K562 (cell line): Measurements from ENCODE around the gene EFNA5. TPM values are rescaled to one million over a fixed set of nuclear protein-coding genes. Genes with fewer than 3 reads are reported as not detected.

Experiments
- GATAD2A ChIP-seq: fragments of 450-650 bp; IDR thresholded peaks from 2 replicates; pipeline ENCODE4 v1.6.1; 2017
- PHB ChIP-seq: fragments of 250-450 bp; sonication (Bioruptor Pico); IDR thresholded peaks from 2 replicates; pipeline ENCODE4 v1.5.0; 2021
- RNF2 ChIP-seq: sonication (generic); IDR thresholded peaks from 2 replicates; pipeline ENCODE4 v1.6.1; 2016
- SMC3 ChIP-seq: conservative IDR thresholded peaks from 2 replicates; pipeline ENCODE4 v1.6.1; 2011; ENCODE audit warnings: low read depth, low read length, improper control_type of control experiment; ENCODE audit not compliant: insufficient read depth
- ZNF143 ChIP-seq: sonication (generic); formaldehyde crosslinking; IDR thresholded peaks from 2 replicates; pipeline ENCODE4 v1.9.0; 2022; ENCODE audit warnings: mild to moderate bottlenecking, missing genetic modification reagents
- ZNF239 ChIP-seq: fragments of 250-450 bp; sonication (Bioruptor Pico); IDR thresholded peaks from 2 replicates; pipeline ENCODE4 v1.4.0; 2020; ENCODE audit warnings: mild to moderate bottlenecking
- ZNF311 ChIP-seq: fragments of 250-450 bp; sonication (Bioruptor Pico); IDR thresholded peaks from 2 replicates; pipeline ENCODE4 v1.4.0; 2020; ENCODE audit warnings: mild to moderate bottlenecking, moderate library complexity
- ZNF717 ChIP-seq: fragments of 250-450 bp; sonication (Bioruptor Pico); IDR thresholded peaks from 2 replicates; pipeline ENCODE4 v1.5.0; 2021
- polyA plus RNA-seq, 8 experiments: library from polyadenylated mRNA; depleted of rRNA in 4 of 8; stranded (reverse) in 5 of 8; unstranded in 3 of 8; fragments of >200 nt; fragmentation: Nextera tagmentation in 2 of 8; fragmentation: Illumina TruSeq in 1 of 8; extraction: Ambion mirVana in 2 of 8; extraction: Trizol in 1 of 8; gene quantifications; 2 replicates each; pipeline versions ENCODE4 v1.2.1 to v1.2.3, GENCODE V29; 2011 to 2014; ENCODE audit warnings: inconsistent platforms in 1 of 8, missing spikeins in 1 of 8
- total RNA-seq, 7 experiments: library from RNA; depleted of rRNA in 6 of 7; stranded (reverse); fragments of >200 nt in 6 of 7; fragmentation: Illumina TruSeq in 2 of 7; extraction: Trizol in 2 of 7; gene quantifications; 2 replicates each; pipeline versions ENCODE4 v1.2.1 to v1.2.3, GENCODE V29; 2011 to 2021; ENCODE audit warnings: low replicate concordance in 1 of 7
- TF ChIP-seq, protein P1 (sequence below): fragments of 250-450 bp; sonication (Bioruptor Pico); IDR thresholded peaks from 2 replicates; pipeline ENCODE4 v1.8.0; 2021; ENCODE audit warnings: borderline replicate concordance, mild to moderate bottlenecking, moderate library complexity; ENCODE audit not compliant: poor library complexity, severe bottlenecking
- TF ChIP-seq, protein P2 (sequence below): fragments of 450-650 bp; formaldehyde crosslinking; IDR thresholded peaks from 2 replicates; pipeline ENCODE4 v1.4.0; 2022; ENCODE audit warnings: missing genetic modification characterization
- TF ChIP-seq, protein P3 (sequence below): fragments of 250-450 bp; sonication (Bioruptor Pico); IDR thresholded peaks from 2 replicates; pipeline ENCODE4 v1.4.0; 2020; ENCODE audit warnings: borderline replicate concordance
- TF ChIP-seq, protein P4 (sequence below): sonication (generic); formaldehyde crosslinking; IDR thresholded peaks from 2 replicates; pipeline ENCODE4 v1.8.0; 2022; ENCODE audit warnings: mild to moderate bottlenecking, missing genetic modification reagents
- TF ChIP-seq, protein P5 (sequence below): sonication (generic); formaldehyde crosslinking; IDR thresholded peaks from 2 replicates; pipeline ENCODE4 v1.4.0; 2020; ENCODE audit warnings: mild to moderate bottlenecking, missing genetic modification reagents

The EFNA5 gene
- total and polyA plus RNA-seq, 9 of the 15 experiments (the other 6 are each of a cell fraction or from before 2014, with no cell fraction given), result 0.20 TPM; not detected in 8

DNA sequence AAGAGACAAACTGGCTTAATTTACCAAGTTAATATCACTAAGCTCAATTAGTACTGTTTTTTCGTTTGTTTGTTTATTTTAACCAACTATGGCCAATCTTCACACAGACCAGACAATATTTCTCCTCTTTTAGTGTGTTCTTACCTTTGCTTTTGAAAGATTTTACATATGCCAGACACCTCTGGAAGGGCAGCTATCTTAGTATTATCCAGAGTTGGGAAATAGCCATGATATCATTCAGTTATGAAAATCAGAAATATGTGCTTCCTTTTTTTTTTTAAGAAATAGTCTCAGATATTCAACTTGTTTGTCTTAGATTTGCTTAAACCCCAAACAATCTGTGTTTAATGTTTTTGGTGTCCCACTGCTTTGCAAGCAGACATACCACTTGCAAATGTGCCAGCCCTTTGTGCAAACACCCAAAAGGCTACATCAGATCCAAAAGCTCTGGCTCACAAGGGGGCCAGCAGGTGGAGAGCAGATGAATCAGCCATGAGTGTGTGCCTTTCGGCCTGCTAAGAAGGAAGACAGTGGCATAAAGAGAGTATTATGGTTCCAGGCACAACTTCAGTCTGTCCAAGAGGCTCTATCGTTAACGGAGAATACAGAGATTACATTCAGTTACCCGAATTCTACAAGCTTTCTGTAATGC lies 147.6 kb downstream of the EFNA5 start (continued):
- TF ChIP-seq, protein P1, sequence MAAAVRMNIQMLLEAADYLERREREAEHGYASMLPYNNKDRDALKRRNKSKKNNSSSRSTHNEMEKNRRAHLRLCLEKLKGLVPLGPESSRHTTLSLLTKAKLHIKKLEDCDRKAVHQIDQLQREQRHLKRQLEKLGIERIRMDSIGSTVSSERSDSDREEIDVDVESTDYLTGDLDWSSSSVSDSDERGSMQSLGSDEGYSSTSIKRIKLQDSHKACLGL (CRISPR knock-in tag), result no peak
- TF ChIP-seq PHB (CRISPR knock-in tag) (no peak), GATAD2A (no peak), ZNF143 (CRISPR knock-in tag) (no peak), ZNF239 (CRISPR knock-in tag) (no peak), SMC3 (no peak), RNF2 (no peak), ZNF717 (CRISPR knock-in tag) (no peak), ZNF311 (no peak)
- TF ChIP-seq, protein P2, sequence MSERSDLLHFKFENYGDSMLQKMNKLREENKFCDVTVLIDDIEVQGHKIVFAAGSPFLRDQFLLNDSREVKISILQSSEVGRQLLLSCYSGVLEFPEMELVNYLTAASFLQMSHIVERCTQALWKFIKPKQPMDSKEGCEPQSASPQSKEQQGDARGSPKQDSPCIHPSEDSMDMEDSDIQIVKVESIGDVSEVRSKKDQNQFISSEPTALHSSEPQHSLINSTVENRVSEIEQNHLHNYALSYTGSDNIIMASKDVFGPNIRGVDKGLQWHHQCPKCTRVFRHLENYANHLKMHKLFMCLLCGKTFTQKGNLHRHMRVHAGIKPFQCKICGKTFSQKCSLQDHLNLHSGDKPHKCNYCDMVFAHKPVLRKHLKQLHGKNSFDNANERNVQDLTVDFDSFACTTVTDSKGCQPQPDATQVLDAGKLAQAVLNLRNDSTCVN (CRISPR knock-in tag), result no peak
- TF ChIP-seq, protein P3, sequence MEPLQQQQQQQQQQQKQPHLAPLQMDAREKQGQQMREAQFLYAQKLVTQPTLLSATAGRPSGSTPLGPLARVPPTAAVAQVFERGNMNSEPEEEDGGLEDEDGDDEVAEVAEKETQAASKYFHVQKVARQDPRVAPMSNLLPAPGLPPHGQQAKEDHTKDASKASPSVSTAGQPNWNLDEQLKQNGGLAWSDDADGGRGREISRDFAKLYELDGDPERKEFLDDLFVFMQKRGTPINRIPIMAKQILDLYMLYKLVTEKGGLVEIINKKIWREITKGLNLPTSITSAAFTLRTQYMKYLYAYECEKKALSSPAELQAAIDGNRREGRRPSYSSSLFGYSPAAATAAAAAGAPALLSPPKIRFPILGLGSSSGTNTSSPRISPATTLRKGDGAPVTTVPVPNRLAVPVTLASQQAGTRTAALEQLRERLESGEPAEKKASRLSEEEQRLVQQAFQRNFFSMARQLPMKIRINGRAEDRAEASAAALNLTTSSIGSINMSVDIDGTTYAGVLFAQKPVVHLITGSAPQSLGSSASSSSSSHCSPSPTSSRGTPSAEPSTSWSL, result no peak
- TF ChIP-seq, protein P4, sequence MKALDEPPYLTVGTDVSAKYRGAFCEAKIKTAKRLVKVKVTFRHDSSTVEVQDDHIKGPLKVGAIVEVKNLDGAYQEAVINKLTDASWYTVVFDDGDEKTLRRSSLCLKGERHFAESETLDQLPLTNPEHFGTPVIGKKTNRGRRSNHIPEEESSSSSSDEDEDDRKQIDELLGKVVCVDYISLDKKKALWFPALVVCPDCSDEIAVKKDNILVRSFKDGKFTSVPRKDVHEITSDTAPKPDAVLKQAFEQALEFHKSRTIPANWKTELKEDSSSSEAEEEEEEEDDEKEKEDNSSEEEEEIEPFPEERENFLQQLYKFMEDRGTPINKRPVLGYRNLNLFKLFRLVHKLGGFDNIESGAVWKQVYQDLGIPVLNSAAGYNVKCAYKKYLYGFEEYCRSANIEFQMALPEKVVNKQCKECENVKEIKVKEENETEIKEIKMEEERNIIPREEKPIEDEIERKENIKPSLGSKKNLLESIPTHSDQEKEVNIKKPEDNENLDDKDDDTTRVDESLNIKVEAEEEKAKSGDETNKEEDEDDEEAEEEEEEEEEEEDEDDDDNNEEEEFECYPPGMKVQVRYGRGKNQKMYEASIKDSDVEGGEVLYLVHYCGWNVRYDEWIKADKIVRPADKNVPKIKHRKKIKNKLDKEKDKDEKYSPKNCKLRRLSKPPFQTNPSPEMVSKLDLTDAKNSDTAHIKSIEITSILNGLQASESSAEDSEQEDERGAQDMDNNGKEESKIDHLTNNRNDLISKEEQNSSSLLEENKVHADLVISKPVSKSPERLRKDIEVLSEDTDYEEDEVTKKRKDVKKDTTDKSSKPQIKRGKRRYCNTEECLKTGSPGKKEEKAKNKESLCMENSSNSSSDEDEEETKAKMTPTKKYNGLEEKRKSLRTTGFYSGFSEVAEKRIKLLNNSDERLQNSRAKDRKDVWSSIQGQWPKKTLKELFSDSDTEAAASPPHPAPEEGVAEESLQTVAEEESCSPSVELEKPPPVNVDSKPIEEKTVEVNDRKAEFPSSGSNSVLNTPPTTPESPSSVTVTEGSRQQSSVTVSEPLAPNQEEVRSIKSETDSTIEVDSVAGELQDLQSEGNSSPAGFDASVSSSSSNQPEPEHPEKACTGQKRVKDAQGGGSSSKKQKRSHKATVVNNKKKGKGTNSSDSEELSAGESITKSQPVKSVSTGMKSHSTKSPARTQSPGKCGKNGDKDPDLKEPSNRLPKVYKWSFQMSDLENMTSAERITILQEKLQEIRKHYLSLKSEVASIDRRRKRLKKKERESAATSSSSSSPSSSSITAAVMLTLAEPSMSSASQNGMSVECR, result no peak
- TF ChIP-seq, protein P5, sequence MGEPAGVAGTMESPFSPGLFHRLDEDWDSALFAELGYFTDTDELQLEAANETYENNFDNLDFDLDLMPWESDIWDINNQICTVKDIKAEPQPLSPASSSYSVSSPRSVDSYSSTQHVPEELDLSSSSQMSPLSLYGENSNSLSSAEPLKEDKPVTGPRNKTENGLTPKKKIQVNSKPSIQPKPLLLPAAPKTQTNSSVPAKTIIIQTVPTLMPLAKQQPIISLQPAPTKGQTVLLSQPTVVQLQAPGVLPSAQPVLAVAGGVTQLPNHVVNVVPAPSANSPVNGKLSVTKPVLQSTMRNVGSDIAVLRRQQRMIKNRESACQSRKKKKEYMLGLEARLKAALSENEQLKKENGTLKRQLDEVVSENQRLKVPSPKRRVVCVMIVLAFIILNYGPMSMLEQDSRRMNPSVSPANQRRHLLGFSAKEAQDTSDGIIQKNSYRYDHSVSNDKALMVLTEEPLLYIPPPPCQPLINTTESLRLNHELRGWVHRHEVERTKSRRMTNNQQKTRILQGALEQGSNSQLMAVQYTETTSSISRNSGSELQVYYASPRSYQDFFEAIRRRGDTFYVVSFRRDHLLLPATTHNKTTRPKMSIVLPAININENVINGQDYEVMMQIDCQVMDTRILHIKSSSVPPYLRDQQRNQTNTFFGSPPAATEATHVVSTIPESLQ (CRISPR knock-in tag), result no peak
